ENCODE measurements around the gene PANX2.
A peak's percentile ranks its signal among the peaks of the same experiment; 100 is the strongest.

The PANX2 gene

GRCh38 chr22:50175191-50175461 lies 4.6 kb downstream of the PANX2 start:
- Histone ChIP-seq H2BK12ac (ENCODE audit: low read length in 2 of 2) (no peak overlapping the region), H3K23ac (ENCODE audit: low read length in 2 of 2) (no peak overlapping the region), H2AFZ (ENCODE audit: low read depth, low read length) (no peak overlapping the region), H3K4me3 (ENCODE audit: insufficient read depth in 1 of 2, low read depth in 1 of 2, low read length in 2 of 2) (no peak overlapping the region), H3K79me1 (replicated peaks; ENCODE audit: low read length, poor library complexity, severe bottlenecking) (no peaks in the 10 kb centered on the region), H3K36me3 (ENCODE audit: control insufficient read depth in 1 of 2, insufficient read depth in 2 of 2, low read depth in 1 of 2, low read length in 2 of 2) (no peaks in the 10 kb centered on the region), H3K4me2 (ENCODE audit: low read length, poor library complexity, severe bottlenecking) (no peak overlapping the region), H4K8ac (ENCODE audit: low read length) (no peak overlapping the region), H3K4me1 (ENCODE audit: control insufficient read depth, insufficient read depth, low read depth, low read length) (peaks cover 5% of the 10 kb centered on the region), H3K9me3 (ENCODE audit: control insufficient read depth, low read length) (peaks cover 3% of the 10 kb centered on the region), H2BK15ac (ENCODE audit: low read depth, poor library complexity, severe bottlenecking) (no peak overlapping the region), H3K9ac (ENCODE audit: low read length) (no peak overlapping the region), H3K27ac (ENCODE audit: low read length, poor library complexity, severe bottlenecking) (no peak overlapping the region), H3K18ac (ENCODE audit: low read depth in 1 of 2, low read length in 2 of 2) (no peak overlapping the region), H3K27me3 (ENCODE audit: control insufficient read depth in 1 of 2, insufficient read depth in 1 of 2, low read length in 2 of 2) (peaks cover 12 to 67% of the 10 kb centered on the region in 2 experiments), H2BK120ac (ENCODE audit: low read depth, low read length) (no peak overlapping the region), H2AK5ac (ENCODE audit: low read length, severe bottlenecking) (no peak overlapping the region), H4K91ac (ENCODE audit: low read length) (no peak overlapping the region), H3K4ac (ENCODE audit: low read depth in 1 of 2, low read length in 2 of 2) (no peak overlapping the region), H3K14ac (ENCODE audit: low read length in 2 of 2) (no peak overlapping the region), H2BK5ac (ENCODE audit: low read depth, low read length, poor library complexity, severe bottlenecking) (no peak overlapping the region)
- no peak for DNase-seq
- WGBS = 93% methylated on average over 5 of the region's 6 CpGs

GRCh38 chr22:50175921-50176849 lies 5.7 kb downstream of the PANX2 start:
- WGBS = 80% methylated on average over 27 of the region's 27 CpGs
- H3K27me3 ChIP-seq (ENCODE audit: control insufficient read depth in 1 of 2, insufficient read depth in 1 of 2, low read length in 2 of 2) = peaks cover 8 to 65% of the 10 kb centered on the region in 2 experiments

GRCh38 chr22:50176850-50177536 lies 6.5 kb downstream of the PANX2 start:
- DNase-seq = no peak
- Histone ChIP-seq H3K4ac (ENCODE audit: low read depth in 1 of 2, low read length in 2 of 2) (no peak overlapping the region), H3K79me1 (replicated peaks; ENCODE audit: low read length, poor library complexity, severe bottlenecking) (no peaks in the 10 kb centered on the region), H3K14ac (ENCODE audit: low read length in 2 of 2) (no peak overlapping the region), H3K36me3 (ENCODE audit: control insufficient read depth in 1 of 2, insufficient read depth in 2 of 2, low read depth in 1 of 2, low read length in 2 of 2) (no peaks in the 10 kb centered on the region), H2AFZ (ENCODE audit: low read depth, low read length) (no peak overlapping the region), H2BK12ac (ENCODE audit: low read length in 2 of 2) (no peak overlapping the region), H3K9me3 (ENCODE audit: control insufficient read depth, low read length) (peaks cover 3% of the 10 kb centered on the region), H2BK15ac (ENCODE audit: low read depth, poor library complexity, severe bottlenecking) (peak overlapping the region; percentile 58), H3K4me2 (ENCODE audit: low read length, poor library complexity, severe bottlenecking) (no peak overlapping the region), H4K91ac (ENCODE audit: low read length) (no peak overlapping the region), H3K27ac (ENCODE audit: low read length, poor library complexity, severe bottlenecking) (no peak overlapping the region), H4K8ac (ENCODE audit: low read length) (no peak overlapping the region), H2AK5ac (ENCODE audit: low read length, severe bottlenecking) (no peak overlapping the region), H3K4me1 (ENCODE audit: control insufficient read depth, insufficient read depth, low read depth, low read length) (no peaks in the 10 kb centered on the region), H3K18ac (ENCODE audit: low read depth in 1 of 2, low read length in 2 of 2) (no peak overlapping the region), H2BK5ac (ENCODE audit: low read depth, low read length, poor library complexity, severe bottlenecking) (no peak overlapping the region), H3K27me3 (ENCODE audit: control insufficient read depth in 1 of 2, insufficient read depth in 1 of 2, low read length in 2 of 2) (peaks cover under 1 to 57% of the 10 kb centered on the region in 2 experiments), H3K4me3 (ENCODE audit: insufficient read depth in 1 of 2, low read depth in 1 of 2, low read length in 2 of 2) (no peak overlapping the region), H2BK120ac (ENCODE audit: low read depth, low read length) (no peak overlapping the region), H3K9ac (ENCODE audit: low read length) (no peak overlapping the region), H3K23ac (ENCODE audit: low read length in 2 of 2) (no peak overlapping the region)
- WGBS = 96% methylated on average over 76 of the region's 76 CpGs

More at GRCh38 chr22:50175921-50176849, 5.7 kb downstream of the PANX2 start:
- Histone ChIP-seq H3K4ac (ENCODE audit: low read depth in 1 of 2, low read length in 2 of 2) (no peak overlapping the region), H2AFZ (ENCODE audit: low read depth, low read length) (no peak overlapping the region), H3K23ac (ENCODE audit: low read length in 2 of 2) (no peak overlapping the region), H3K4me2 (ENCODE audit: low read length, poor library complexity, severe bottlenecking) (no peak overlapping the region), H3K9ac (ENCODE audit: low read length) (no peak overlapping the region), H3K36me3 (ENCODE audit: control insufficient read depth in 1 of 2, insufficient read depth in 2 of 2, low read depth in 1 of 2, low read length in 2 of 2) (no peaks in the 10 kb centered on the region), H3K27ac (ENCODE audit: low read length, poor library complexity, severe bottlenecking) (no peak overlapping the region), H4K8ac (ENCODE audit: low read length) (no peak overlapping the region), H2BK120ac (ENCODE audit: low read depth, low read length) (no peak overlapping the region), H3K18ac (ENCODE audit: low read depth in 1 of 2, low read length in 2 of 2) (no peak overlapping the region), H4K91ac (ENCODE audit: low read length) (no peak overlapping the region), H3K79me1 (replicated peaks; ENCODE audit: low read length, poor library complexity, severe bottlenecking) (no peaks in the 10 kb centered on the region), H3K9me3 (ENCODE audit: control insufficient read depth, low read length) (peaks cover 3% of the 10 kb centered on the region), H2BK5ac (ENCODE audit: low read depth, low read length, poor library complexity, severe bottlenecking) (no peak overlapping the region), H2BK12ac (ENCODE audit: low read length in 2 of 2) (no peak overlapping the region), H3K4me3 (ENCODE audit: insufficient read depth in 1 of 2, low read depth in 1 of 2, low read length in 2 of 2) (no peak overlapping the region), H2AK5ac (ENCODE audit: low read length, severe bottlenecking) (no peak overlapping the region), H2BK15ac (ENCODE audit: low read depth, poor library complexity, severe bottlenecking) (peak overlapping the region; percentile 37), H3K14ac (ENCODE audit: low read length in 2 of 2) (no peak overlapping the region), H3K4me1 (ENCODE audit: control insufficient read depth, insufficient read depth, low read depth, low read length) (no peaks in the 10 kb centered on the region)
- DNase-seq = no peak
